GM23338 (cell line): Measurements from ENCODE around the gene CCDC6. TPM values are rescaled to one million over a fixed set of nuclear protein-coding genes. Genes with fewer than 3 reads are reported as not detected.
"Not testable (repeated sequence)": the region's sequence is repeated elsewhere in the genome, so short reads cannot be mapped to it uniquely, and the experiment has no call there.

Experiments
- ATAC-seq: fragments of 200-7000 bp; cut with Tn5 transposase; 3 replicates; pipeline ENCODE4 v1.9.1; 2020
- DNase-seq: peaks from one replicate; pipeline ENCODE4 v3.0.0-alpha.2; 2015; ENCODE audit warnings: low spot score
- H2AFZ ChIP-seq: fragments of 200-600 bp; sonication (generic); 2 replicates; pipeline ENCODE4 v1.8.0; 2016; ENCODE audit warnings: antibody characterized with exemption, mild to moderate bottlenecking, moderate library complexity
- H3F3A ChIP-seq: fragments of 200-600 bp; sonication (generic); replicated peaks from 2 replicates; pipeline ENCODE4 v1.8.0; 2017; ENCODE audit warnings: antibody characterized with exemption, mixed run types, low read depth
- H3K27ac ChIP-seq: fragments of 200-600 bp; sonication (generic); 2 replicates; pipeline ENCODE4 v1.6.1; 2016; ENCODE audit warnings: low read depth
- H3K27me3 ChIP-seq: fragments of 200-600 bp; sonication (generic); 2 replicates; pipeline ENCODE4 v1.8.0; 2016; ENCODE audit warnings: mild to moderate bottlenecking, mixed run types, moderate library complexity; ENCODE audit not compliant: insufficient read depth
- H3K36me3 ChIP-seq: fragments of 200-600 bp; sonication (generic); 2 replicates; pipeline ENCODE4 v1.8.0; 2016; ENCODE audit warnings: mild to moderate bottlenecking; ENCODE audit not compliant: insufficient read depth
- H3K4me1 ChIP-seq: fragments of 200-600 bp; sonication (generic); 2 replicates; pipeline ENCODE4 v1.8.0; 2016; ENCODE audit warnings: mild to moderate bottlenecking, moderate library complexity; ENCODE audit not compliant: insufficient read depth
- H3K4me2 ChIP-seq: fragments of 200-600 bp; sonication (generic); 2 replicates; pipeline ENCODE4 v1.7.1; 2017; ENCODE audit warnings: mixed run types
- H3K4me3 ChIP-seq: fragments of 200-600 bp; sonication (generic); 2 replicates; pipeline ENCODE4 v1.6.1; 2016; ENCODE audit warnings: mixed run types
- H3K79me2 ChIP-seq: fragments of 200-600 bp; sonication (generic); replicated peaks from 2 replicates; pipeline ENCODE4 v1.8.0; 2017; ENCODE audit warnings: mild to moderate bottlenecking; ENCODE audit not compliant: insufficient read depth
- H3K9me2 ChIP-seq: fragments of 200-600 bp; sonication (generic); 2 replicates; pipeline ENCODE4 v1.8.0; 2017; ENCODE audit not compliant: insufficient read depth
- H4K20me1 ChIP-seq: fragments of 200-600 bp; sonication (generic); replicated peaks from 2 replicates; pipeline ENCODE4 v1.8.0; 2017; ENCODE audit warnings: mild to moderate bottlenecking; ENCODE audit not compliant: insufficient read depth
- H3K27ac Mint-ChIP-seq: 2 replicates; pipeline ENCODE4 v1.8.0; 2020; ENCODE audit warnings: inconsistent platforms, mild to moderate bottlenecking, moderate library complexity, mixed read lengths
- H3K27me3 Mint-ChIP-seq: 3 replicates; pipeline ENCODE4 v1.8.0; 2022; ENCODE audit warnings: low read depth, mild to moderate bottlenecking, moderate library complexity, mixed read lengths, inconsistent platforms; ENCODE audit not compliant: insufficient read depth, poor library complexity
- H3K36me3 Mint-ChIP-seq: 3 replicates; pipeline ENCODE4 v1.8.0; 2021; ENCODE audit warnings: low read depth, mild to moderate bottlenecking, inconsistent platforms, moderate library complexity, mixed read lengths
- H3K4me1 Mint-ChIP-seq: 3 replicates; pipeline ENCODE4 v1.8.0; 2020; ENCODE audit warnings: mild to moderate bottlenecking, inconsistent platforms, mixed read lengths
- H3K4me3 Mint-ChIP-seq: 3 replicates; pipeline ENCODE4 v1.8.0; 2021; ENCODE audit warnings: moderate library complexity, mild to moderate bottlenecking, inconsistent platforms, mixed read lengths
- H3K9me3 Mint-ChIP-seq: 3 replicates; pipeline ENCODE4 v1.8.0; 2020; ENCODE audit warnings: moderate library complexity, mild to moderate bottlenecking, inconsistent platforms, mixed read lengths
- CREB1 ChIP-seq: fragments of 250-450 bp; sonication (Bioruptor Pico); IDR thresholded peaks from 2 replicates; pipeline ENCODE4 v1.5.0; 2020; ENCODE audit warnings: low read depth, mild to moderate bottlenecking, moderate library complexity
- REST ChIP-seq: IDR thresholded peaks from one replicate; pipeline ENCODE4 v1.6.1; 2018; ENCODE audit warnings: antibody characterized with exemption; ENCODE audit not compliant: unreplicated experiment
- ZNF462 ChIP-seq: fragments of 250-450 bp; sonication (Bioruptor Pico); IDR thresholded peaks from 2 replicates; pipeline ENCODE4 v1.5.0; 2020; ENCODE audit warnings: mild to moderate bottlenecking, moderate library complexity
- polyA plus RNA-seq: library from polyadenylated mRNA; unstranded; fragments of >200 nt; fragmentation: Nextera tagmentation; extraction: Ambion mirVana; gene quantifications from 2 replicates; pipeline ENCODE4 v1.2.1, GENCODE V29; 2016
- total RNA-seq: library from RNA; depleted of rRNA; stranded (reverse); fragments of >200 nt; shearing (Covaris generic); gene quantifications from 2 replicates; pipeline ENCODE4 v1.2.3, GENCODE V29; 2014

The CCDC6 gene
- total and polyA plus RNA-seq, 2 experiments from 2014 or later: 32.5 to 66.9 TPM

GRCh38 chr10:59745163-59745650 is 161.1 kb downstream of the CCDC6 start:
- H3K4me3 Mint-ChIP-seq: no peak overlapping the region
- H3K79me2 ChIP-seq: no peaks in the 10 kb centered on the region
- no peaks in the 10 kb centered on the region for H3F3A ChIP-seq
- peaks cover 3% of the 10 kb centered on the region for H3K27me3 Mint-ChIP-seq
- H3K36me3 ChIP-seq: no peaks in the 10 kb centered on the region
- H3K27ac Mint-ChIP-seq: no peak overlapping the region
- no peaks in the 10 kb centered on the region for H3K9me2 ChIP-seq
- no peaks in the 10 kb centered on the region for H3K4me1 ChIP-seq
- no peak overlapping the region for H3K4me2 ChIP-seq
- ATAC-seq (no peak), DNase-seq (no peak)
- no peaks in the 10 kb centered on the region for H3K4me1 Mint-ChIP-seq
- peaks cover 28% of the 10 kb centered on the region for H3K9me3 Mint-ChIP-seq
- no peaks in the 10 kb centered on the region for H4K20me1 ChIP-seq
- no peak overlapping the region for H3K27ac ChIP-seq
- H3K36me3 Mint-ChIP-seq: peaks cover 15% of the 10 kb centered on the region; the same call in 2 of the 3 replicates
- no peaks in the 10 kb centered on the region for H3K27me3 ChIP-seq
- no peak overlapping the region for H3K4me3 ChIP-seq
- H2AFZ ChIP-seq: no peak overlapping the region
- TF ChIP-seq REST: no peak
- no peak for TF ChIP-seq ZNF462
- no peak for TF ChIP-seq CREB1 (CRISPR knock-in tag)

GRCh38 chr10:59744762-59745161 is 161.6 kb downstream of the CCDC6 start:
- not testable (repeated sequence) for H3K9me2 ChIP-seq, H3K36me3 ChIP-seq, H3K4me3 ChIP-seq, H3K27me3 Mint-ChIP-seq, H3K4me1 ChIP-seq, DNase-seq, H3K4me3 Mint-ChIP-seq, H3K79me2 ChIP-seq, H2AFZ ChIP-seq, H3K27me3 ChIP-seq, H4K20me1 ChIP-seq, H3K27ac Mint-ChIP-seq, H3K4me1 Mint-ChIP-seq, H3F3A ChIP-seq, H3K4me2 ChIP-seq, ATAC-seq, H3K27ac ChIP-seq
- peaks cover 15% of the 10 kb centered on the region; the same call in 2 of the 3 replicates for H3K36me3 Mint-ChIP-seq
- H3K9me3 Mint-ChIP-seq: peaks cover 28% of the 10 kb centered on the region

GRCh38 chr10:59744156-59744555 is 162.2 kb downstream of the CCDC6 start:
- DNase-seq, H3K27ac Mint-ChIP-seq, H3K4me3 ChIP-seq, H2AFZ ChIP-seq, H3K4me1 Mint-ChIP-seq, H4K20me1 ChIP-seq, ATAC-seq, H3K9me2 ChIP-seq, H3K36me3 ChIP-seq, H3K27me3 Mint-ChIP-seq, H3K4me2 ChIP-seq, H3K79me2 ChIP-seq, H3K4me1 ChIP-seq, H3F3A ChIP-seq, H3K4me3 Mint-ChIP-seq, H3K27me3 ChIP-seq, H3K27ac ChIP-seq: not testable (repeated sequence)
- Mint-ChIP-seq H3K36me3 (peaks cover 15% of the 10 kb centered on the region; the same call in 2 of the 3 replicates), H3K9me3 (peaks cover 28% of the 10 kb centered on the region)
